Gastroesophageal sphincter (tissue), 3 donors: ENCODE data around the gene PRDM16.

Experiments
- CTCF ChIP-seq, 4 experiments: fragments of 200-600 bp in 2 of 4; fragments of 450-650 bp in 2 of 4; sonication (generic) in 1 of 4; IDR thresholded peaks; one replicate each; pipeline ENCODE4 v1.5.1; 2017 to 2019; ENCODE audit warnings: antibody characterized with exemption in 4 of 4, mild to moderate bottlenecking in 2 of 4, moderate library complexity in 2 of 4
- EP300 ChIP-seq: sonication (generic); formaldehyde crosslinking; IDR thresholded peaks from one replicate; pipeline ENCODE4 v1.6.1; 2017; ENCODE audit warnings: antibody characterized with exemption, mild to moderate bottlenecking
- POLR2A ChIP-seq, 2 donors: fragments of 450-650 bp; IDR thresholded peaks; one replicate each; pipeline ENCODE4 v1.6.1; 2017; ENCODE audit warnings: antibody characterized with exemption in 2 of 2, mild to moderate bottlenecking in 2 of 2, moderate library complexity in 1 of 2
- POLR2AphosphoS5 ChIP-seq: sonication (generic); formaldehyde crosslinking; IDR thresholded peaks from one replicate; pipeline ENCODE4 v1.6.1; 2017; ENCODE audit warnings: antibody characterized with exemption

- no peak for TF ChIP-seq POLR2A (IDR thresholded peaks at IDR 0.05)
- TF ChIP-seq CTCF (IDR thresholded peaks at IDR 0.05), result no peak
- no peak for TF ChIP-seq EP300
- no peak for TF ChIP-seq POLR2AphosphoS5
Measured at GRCh38 chr1:3332662-3333061, 263.7 kb downstream of the PRDM16 start.
